HEK293 (cell line): ENCODE measurements around the gene STK40.
A peak's percentile ranks its signal among the peaks of the same experiment; 100 is the strongest.

Experiments used
- CTCF ChIA-PET: fragments of 350-600 bp; formaldehyde crosslinking; extraction: SDS; loops from one replicate; lab custom pipeline; 2021; ENCODE audit warnings: antibody characterized with exemption; lab: Yijun Ruan, JAX
- POLR2A ChIA-PET: fragments of 300-600 bp; formaldehyde crosslinking; extraction: SDS; loops from one replicate; lab custom pipeline; 2020; ENCODE audit warnings: antibody characterized with exemption, inconsistent platforms; lab: Yijun Ruan, JAX
- H3K27ac ChIP-seq: fragments of 200-500 bp; sonication (Bioruptor generic); 2 replicates; pipeline ENCODE4 v1.5.1; 2014; ENCODE audit warnings: low read depth, low read length, control low read depth, inconsistent platforms; ENCODE audit errors: extremely low read depth
- H3K36me3 ChIP-seq, 2 experiments: fragments of 200-500 bp in 1 of 2; sonication (Bioruptor generic) in 1 of 2; 1 replicate in 1 of 2; 2 replicates in 1 of 2; pipeline ENCODE4 v1.5.1; 2014 to 2017; ENCODE audit warnings: inconsistent platforms in 2 of 2, low read length in 2 of 2; ENCODE audit not compliant: control insufficient read depth in 2 of 2, insufficient read depth in 1 of 2
- H3K4me1 ChIP-seq: fragments of 200-500 bp; sonication (Bioruptor generic); 2 replicates; pipeline ENCODE4 v1.5.1; 2014; ENCODE audit warnings: mild to moderate bottlenecking, low read length, inconsistent platforms; ENCODE audit not compliant: control insufficient read depth, insufficient read depth
- H3K4me3 ChIP-seq: 2 replicates; pipeline ENCODE4 v1.5.1; 2011; ENCODE audit warnings: low read depth, mild to moderate bottlenecking, control low read depth, low read length, moderate library complexity
- H3K9me3 ChIP-seq: fragments of 200-500 bp; sonication (Bioruptor generic); 2 replicates; pipeline ENCODE4 v1.5.1; 2014; ENCODE audit warnings: low read depth, low read length, inconsistent platforms; ENCODE audit not compliant: control insufficient read depth, insufficient read depth
- PRDM1 ChIP-seq: fragments of 450-650 bp; formaldehyde crosslinking; IDR thresholded peaks from 2 replicates; pipeline ENCODE4; 2016; ENCODE audit warnings: missing biosample characterization, missing genetic modification characterization
- REPIN1 ChIP-seq: fragments of 450-650 bp; formaldehyde crosslinking; IDR thresholded peaks from 2 replicates; pipeline ENCODE4 v1.5.1; 2017; ENCODE audit warnings: missing biosample characterization, missing genetic modification characterization, low read depth
- SCRT1 ChIP-seq: fragments of 450-650 bp; formaldehyde crosslinking; IDR thresholded peaks from 2 replicates; pipeline ENCODE4 v1.5.1; 2016; ENCODE audit warnings: missing biosample characterization, missing genetic modification characterization, borderline replicate concordance
- SCRT2 ChIP-seq: fragments of 450-650 bp; formaldehyde crosslinking; IDR thresholded peaks from 2 replicates; pipeline ENCODE4 v1.5.1; 2016; ENCODE audit warnings: missing biosample characterization, missing genetic modification characterization
- SP2 ChIP-seq: fragments of 450-650 bp; formaldehyde crosslinking; IDR thresholded peaks from 2 replicates; pipeline ENCODE4 v1.5.1; 2016; ENCODE audit warnings: missing biosample characterization, missing genetic modification characterization
- WT1 ChIP-seq: fragments of 450-650 bp; formaldehyde crosslinking; IDR thresholded peaks from 2 replicates; pipeline ENCODE4 v1.5.1; 2016; ENCODE audit warnings: missing biosample characterization, missing genetic modification characterization
- ZNF121 ChIP-seq: fragments of 450-650 bp; formaldehyde crosslinking; IDR thresholded peaks from 2 replicates; pipeline ENCODE4 v1.5.1; 2016; ENCODE audit warnings: missing biosample characterization, missing genetic modification characterization
- ZNF140 ChIP-seq: fragments of 450-650 bp; formaldehyde crosslinking; IDR thresholded peaks from 2 replicates; pipeline ENCODE4 v1.5.1; 2016; ENCODE audit warnings: missing biosample characterization, missing genetic modification characterization
- ZNF146 ChIP-seq: fragments of 450-650 bp; formaldehyde crosslinking; IDR thresholded peaks from 2 replicates; pipeline ENCODE4 v1.5.1; 2016; ENCODE audit warnings: missing biosample characterization, missing genetic modification characterization
- ZNF16 ChIP-seq: fragments of 450-650 bp; formaldehyde crosslinking; IDR thresholded peaks from 2 replicates; pipeline ENCODE4 v1.5.1; 2016; ENCODE audit warnings: low read depth, missing biosample characterization, missing genetic modification characterization
- ZNF366 ChIP-seq: fragments of 450-650 bp; formaldehyde crosslinking; conservative IDR thresholded peaks from 2 replicates; pipeline ENCODE4 v1.5.1; 2016; ENCODE audit warnings: missing biosample characterization, missing genetic modification characterization
- ZNF391 ChIP-seq: fragments of 450-650 bp; formaldehyde crosslinking; IDR thresholded peaks from 2 replicates; pipeline ENCODE4 v1.5.1; 2016; ENCODE audit warnings: low read depth, missing biosample characterization, missing genetic modification characterization, borderline replicate concordance
- ZNF529 ChIP-seq: fragments of 450-650 bp; formaldehyde crosslinking; IDR thresholded peaks from 2 replicates; pipeline ENCODE4 v1.5.1; 2017; ENCODE audit warnings: missing genetic modification characterization, missing biosample characterization; ENCODE audit not compliant: insufficient replicate concordance
- ZNF555 ChIP-seq: fragments of 450-650 bp; formaldehyde crosslinking; conservative IDR thresholded peaks from 2 replicates; pipeline ENCODE4 v1.5.1; 2017; ENCODE audit warnings: missing biosample characterization, mild to moderate bottlenecking, missing genetic modification characterization, inconsistent platforms
- ZNF623 ChIP-seq: fragments of 450-650 bp; formaldehyde crosslinking; IDR thresholded peaks from 2 replicates; pipeline ENCODE4 v1.5.1; 2016; ENCODE audit warnings: missing biosample characterization, missing genetic modification characterization
- ZNF768 ChIP-seq: fragments of 450-650 bp; formaldehyde crosslinking; IDR thresholded peaks from 2 replicates; pipeline ENCODE4 v1.5.1; 2018; ENCODE audit warnings: missing biosample characterization, mild to moderate bottlenecking, missing genetic modification characterization
- TF ChIP-seq, protein P1 (sequence below): fragments of 450-650 bp; formaldehyde crosslinking; IDR thresholded peaks from 2 replicates; pipeline ENCODE4 v1.5.1; 2016; ENCODE audit warnings: missing biosample characterization, missing genetic modification characterization, borderline replicate concordance
- TF ChIP-seq, protein P2 (sequence below): fragments of 450-650 bp; formaldehyde crosslinking; IDR thresholded peaks from 2 replicates; pipeline ENCODE4 v1.5.1; 2016; ENCODE audit warnings: missing biosample characterization, missing genetic modification characterization
- TF ChIP-seq, protein P3 (sequence below): fragments of 450-650 bp; formaldehyde crosslinking; conservative IDR thresholded peaks from 2 replicates; pipeline ENCODE4 v1.5.1; 2016; ENCODE audit warnings: low read depth, missing biosample characterization, missing genetic modification characterization

STK40 gene

DNA sequence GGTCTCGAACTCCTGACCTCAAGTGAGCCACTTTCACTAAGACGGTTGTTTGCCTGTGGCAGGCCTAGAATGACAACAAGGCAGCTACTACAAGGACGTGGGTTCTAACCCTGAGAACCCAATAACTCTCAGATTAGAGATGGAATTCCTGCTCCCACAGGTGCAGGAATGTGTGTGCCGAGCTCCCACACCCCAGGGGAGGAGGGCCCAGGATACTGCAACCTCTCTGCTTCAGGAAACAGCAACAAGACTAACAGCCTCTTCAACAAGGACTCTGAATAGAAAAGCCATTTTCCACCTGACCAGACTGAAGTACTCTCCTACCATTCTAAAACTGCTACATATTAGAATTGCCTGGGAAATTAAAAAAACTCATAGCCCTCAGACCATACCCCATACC is 7.1 kb upstream of the STK40 start:
- POLR2A ChIA-PET = interaction anchor here (0.5 kb wide), 1 partner anchor 36 kb away, joined by 3 read pairs; no protein-coding TSS in a partner anchor
- CTCF ChIA-PET = no interaction called here

DNA sequence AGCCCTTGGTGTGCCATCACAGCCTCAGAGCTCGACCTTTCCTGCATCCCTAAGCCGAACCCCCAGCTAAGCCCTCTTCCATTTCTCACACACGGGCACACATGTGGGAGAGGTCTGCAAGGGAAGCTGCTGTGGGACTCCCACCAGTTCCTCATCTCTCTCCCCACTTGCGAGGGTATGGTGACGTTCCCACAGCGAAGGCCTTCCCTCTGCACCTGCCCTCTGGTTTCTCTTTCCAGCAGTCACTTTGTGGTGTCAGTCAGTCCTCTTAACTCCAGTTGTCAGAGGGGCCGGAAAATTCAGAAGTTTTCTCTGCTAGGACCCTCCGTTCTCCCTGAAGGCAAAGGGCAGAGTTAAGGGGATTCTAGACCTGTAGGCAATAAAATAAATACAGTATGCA is 5.5 kb upstream of the STK40 start:
- peaks cover 10 to 49% of the 10 kb centered on the region in 2 experiments; a peak in 2 of 3 replicates for H3K36me3 ChIP-seq
- no peaks in the 10 kb centered on the region for H3K9me3 ChIP-seq
- CTCF ChIA-PET = no interaction called here
- TF ChIP-seq REPIN1 (no peak), ZNF140 (no peak), ZNF16 (no peak), ZNF146 (no peak), ZNF529 (tag by site-specific recombination) (no peak)
- TF ChIP-seq, protein P1, sequence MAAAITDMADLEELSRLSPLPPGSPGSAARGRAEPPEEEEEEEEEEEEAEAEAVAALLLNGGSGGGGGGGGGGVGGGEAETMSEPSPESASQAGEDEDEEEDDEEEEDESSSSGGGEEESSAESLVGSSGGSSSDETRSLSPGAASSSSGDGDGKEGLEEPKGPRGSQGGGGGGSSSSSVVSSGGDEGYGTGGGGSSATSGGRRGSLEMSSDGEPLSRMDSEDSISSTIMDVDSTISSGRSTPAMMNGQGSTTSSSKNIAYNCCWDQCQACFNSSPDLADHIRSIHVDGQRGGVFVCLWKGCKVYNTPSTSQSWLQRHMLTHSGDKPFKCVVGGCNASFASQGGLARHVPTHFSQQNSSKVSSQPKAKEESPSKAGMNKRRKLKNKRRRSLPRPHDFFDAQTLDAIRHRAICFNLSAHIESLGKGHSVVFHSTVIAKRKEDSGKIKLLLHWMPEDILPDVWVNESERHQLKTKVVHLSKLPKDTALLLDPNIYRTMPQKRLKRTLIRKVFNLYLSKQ = no peak
- TF ChIP-seq, protein P2, sequence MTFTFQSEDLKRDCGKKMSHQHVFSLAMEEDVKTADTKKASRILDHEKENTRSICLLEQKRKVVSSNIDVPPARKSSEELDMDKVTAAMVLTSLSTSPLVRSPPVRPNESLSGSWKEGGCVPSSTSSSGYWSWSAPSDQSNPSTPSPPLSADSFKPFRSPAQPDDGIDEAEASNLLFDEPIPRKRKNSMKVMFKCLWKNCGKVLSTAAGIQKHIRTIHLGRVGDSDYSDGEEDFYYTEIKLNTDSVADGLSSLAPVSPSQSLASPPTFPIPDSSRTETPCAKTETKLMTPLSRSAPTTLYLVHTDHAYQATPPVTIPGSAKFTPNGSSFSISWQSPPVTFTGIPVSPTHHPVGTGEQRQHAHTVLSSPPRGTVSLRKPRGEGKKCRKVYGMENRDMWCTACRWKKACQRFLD (tag by site-specific recombination) = no peak
- TF ChIP-seq, protein P3, sequence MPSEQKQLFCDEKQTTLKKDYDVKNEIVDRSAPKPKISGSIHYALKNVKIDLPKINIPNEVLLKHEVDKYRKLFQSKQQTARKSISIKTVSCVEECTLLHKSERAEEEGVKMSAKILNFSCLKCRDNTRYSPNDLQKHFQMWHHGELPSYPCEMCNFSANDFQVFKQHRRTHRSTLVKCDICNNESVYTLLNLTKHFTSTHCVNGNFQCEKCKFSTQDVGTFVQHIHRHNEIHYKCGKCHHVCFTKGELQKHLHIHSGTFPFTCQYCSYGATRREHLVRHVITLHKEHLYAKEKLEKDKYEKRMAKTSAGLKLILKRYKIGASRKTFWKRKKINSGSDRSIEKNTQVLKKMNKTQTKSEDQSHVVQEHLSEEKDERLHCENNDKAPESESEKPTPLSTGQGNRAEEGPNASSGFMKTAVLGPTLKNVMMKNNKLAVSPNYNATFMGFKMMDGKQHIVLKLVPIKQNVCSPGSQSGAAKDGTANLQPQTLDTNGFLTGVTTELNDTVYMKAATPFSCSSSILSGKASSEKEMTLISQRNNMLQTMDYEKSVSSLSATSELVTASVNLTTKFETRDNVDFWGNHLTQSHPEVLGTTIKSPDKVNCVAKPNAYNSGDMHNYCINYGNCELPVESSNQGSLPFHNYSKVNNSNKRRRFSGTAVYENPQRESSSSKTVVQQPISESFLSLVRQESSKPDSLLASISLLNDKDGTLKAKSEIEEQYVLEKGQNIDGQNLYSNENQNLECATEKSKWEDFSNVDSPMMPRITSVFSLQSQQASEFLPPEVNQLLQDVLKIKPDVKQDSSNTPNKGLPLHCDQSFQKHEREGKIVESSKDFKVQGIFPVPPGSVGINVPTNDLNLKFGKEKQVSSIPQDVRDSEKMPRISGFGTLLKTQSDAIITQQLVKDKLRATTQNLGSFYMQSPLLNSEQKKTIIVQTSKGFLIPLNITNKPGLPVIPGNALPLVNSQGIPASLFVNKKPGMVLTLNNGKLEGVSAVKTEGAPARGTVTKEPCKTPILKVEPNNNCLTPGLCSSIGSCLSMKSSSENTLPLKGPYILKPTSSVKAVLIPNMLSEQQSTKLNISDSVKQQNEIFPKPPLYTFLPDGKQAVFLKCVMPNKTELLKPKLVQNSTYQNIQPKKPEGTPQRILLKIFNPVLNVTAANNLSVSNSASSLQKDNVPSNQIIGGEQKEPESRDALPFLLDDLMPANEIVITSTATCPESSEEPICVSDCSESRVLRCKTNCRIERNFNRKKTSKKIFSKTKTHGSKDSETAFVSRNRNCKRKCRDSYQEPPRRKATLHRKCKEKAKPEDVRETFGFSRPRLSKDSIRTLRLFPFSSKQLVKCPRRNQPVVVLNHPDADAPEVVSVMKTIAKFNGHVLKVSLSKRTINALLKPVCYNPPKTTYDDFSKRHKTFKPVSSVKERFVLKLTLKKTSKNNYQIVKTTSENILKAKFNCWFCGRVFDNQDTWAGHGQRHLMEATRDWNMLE (tag by site-specific recombination) = no peak
- TF ChIP-seq, all 188 proteins: peak for 0
- Histone ChIP-seq H3K4me1 (peaks cover 3% of the 10 kb centered on the region), H3K27ac (no peak overlapping the region), H3K4me3 (no peak overlapping the region)
- POLR2A ChIA-PET = no interaction called here

More for the DNA sequence above, 7.1 kb upstream of the STK40 start:
- Histone ChIP-seq H3K4me3 (no peak overlapping the region), H3K36me3 (peaks cover 10 to 49% of the 10 kb centered on the region in 2 experiments; a peak in 2 of 3 replicates), H3K27ac (no peak overlapping the region), H3K4me1 (no peaks in the 10 kb centered on the region), H3K9me3 (no peaks in the 10 kb centered on the region)
- 0 out of 2 replicates have a peak, but pooled peaks have one; percentile 2 for TF ChIP-seq PRDM1 (tag by site-specific recombination)
- TF ChIP-seq ZNF366 = no peak

DNA sequence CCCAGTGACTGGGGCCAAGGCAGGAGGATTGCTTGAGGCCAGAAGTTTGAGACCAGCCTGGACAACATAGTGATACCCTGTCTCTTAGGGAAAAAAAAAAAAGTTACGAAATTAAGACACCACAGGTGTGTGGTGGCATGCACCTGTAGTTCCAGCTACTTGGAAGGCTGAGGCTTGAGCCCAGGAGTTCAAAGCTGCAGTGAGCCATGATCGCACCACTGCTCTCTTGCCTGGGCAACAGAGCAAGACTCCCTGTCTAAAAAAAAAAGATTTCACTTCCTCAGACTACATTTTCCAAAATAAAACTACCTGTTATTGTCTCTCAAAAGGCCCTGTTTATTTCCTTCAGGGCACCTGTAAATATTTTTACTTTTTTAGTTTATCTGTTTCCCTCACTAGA is 4.7 kb upstream of the STK40 start:
- no peak for TF ChIP-seq ZNF623 (tag by site-specific recombination)
- 0 out of 2 replicates have a peak, but pooled peaks have one; percentile 28 for TF ChIP-seq ZNF121 (tag by site-specific recombination)
- no peak for TF ChIP-seq SP2 (tag by site-specific recombination)
- TF ChIP-seq SCRT1 (tag by site-specific recombination) = peak; percentile 89
- TF ChIP-seq SCRT2 (tag by site-specific recombination) = peak; percentile 70
- no peak for TF ChIP-seq WT1 (tag by site-specific recombination)
- TF ChIP-seq ZNF391 (tag by site-specific recombination) = no peak
- TF ChIP-seq ZNF768 = no peak
- TF ChIP-seq ZNF555 (tag by site-specific recombination) = no peak
- H3K36me3 ChIP-seq = peaks cover 10 to 49% of the 10 kb centered on the region in 2 experiments; a peak in 2 of 3 replicates
- H3K9me3 ChIP-seq = no peaks in the 10 kb centered on the region
- ChIA-PET POLR2A (no interaction called here), CTCF (interaction anchor here (0.6 kb wide), 1 partner anchor 43 kb away, joined by 3 read pairs; no protein-coding TSS in a partner anchor)
- no peak overlapping the region for H3K27ac ChIP-seq
- H3K4me1 ChIP-seq = peaks cover 3% of the 10 kb centered on the region
- H3K4me3 ChIP-seq = no peak overlapping the region
